Activated CD4-positive, alpha-beta T cell treated with anti-CD3 and anti-CD28 coated beads, Interleukin-2, amount 50 U/mL, for 1 hour (primary cell): ENCODE measurements around the gene NPIPA5.
"Not testable (repeated sequence)": the region's sequence is repeated elsewhere in the genome, so short reads cannot be mapped to it uniquely, and the experiment has no call there.

ENCODE experiments used
- DNase-seq: peaks from one replicate; pipeline ENCODE4 v3.0.0-alpha.2; 2020

Gene NPIPA5

DNA sequence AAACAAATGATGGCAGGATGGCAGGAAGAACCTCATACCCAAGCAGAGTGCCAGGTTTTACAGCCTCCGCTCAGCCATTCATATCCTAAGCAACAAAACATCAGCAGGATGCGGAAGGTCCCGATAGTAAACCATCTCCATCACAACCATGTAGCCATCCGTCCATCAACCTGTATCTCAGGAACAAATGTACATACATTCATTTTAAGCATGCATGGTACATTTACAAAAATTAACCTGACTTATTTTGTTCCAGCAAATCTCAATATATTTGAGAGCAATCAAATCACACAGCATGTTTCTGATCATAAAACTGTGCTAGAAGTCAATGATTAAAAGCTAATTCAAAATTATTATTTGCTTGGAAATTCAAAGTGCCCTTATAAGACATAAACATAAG is at the start of gene NPIPA5:
TSS of gene NPIPA5 (minus strand) at position 101 of the 400 bp plus-strand sequence. CDS start at position 101, 0 bp downstream.
- DNase-seq = not testable (repeated sequence)

DNA sequence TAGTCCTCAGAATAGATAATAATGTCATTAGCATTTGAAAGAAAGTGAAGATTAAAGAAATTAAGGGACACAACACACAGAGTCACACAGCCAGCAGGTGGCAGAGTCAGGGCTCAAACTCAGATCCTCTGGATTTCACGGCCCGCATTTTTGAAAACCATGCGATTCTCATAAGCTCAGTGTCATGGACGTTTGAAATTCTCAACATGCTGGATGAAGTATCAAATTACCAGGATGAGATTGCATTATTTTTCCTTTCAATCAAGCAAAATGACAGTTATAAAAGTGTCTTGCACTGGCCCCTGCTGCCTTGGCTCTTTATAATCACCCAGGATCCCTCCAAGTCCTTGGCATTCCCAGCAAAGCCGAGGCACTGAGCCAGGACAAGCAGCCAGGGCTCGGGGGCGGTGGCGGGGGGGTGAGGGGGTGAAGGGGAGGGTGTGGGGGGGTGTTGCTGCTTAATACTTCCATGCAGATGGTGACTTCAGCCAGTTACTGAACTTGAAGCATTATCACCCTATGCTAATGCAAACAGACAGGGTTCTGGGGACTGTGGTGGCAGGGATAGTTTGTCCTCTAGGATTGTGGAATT is 49.6 kb upstream of the NPIPA5 start:
- peak; percentile 56 for DNase-seq

DNA sequence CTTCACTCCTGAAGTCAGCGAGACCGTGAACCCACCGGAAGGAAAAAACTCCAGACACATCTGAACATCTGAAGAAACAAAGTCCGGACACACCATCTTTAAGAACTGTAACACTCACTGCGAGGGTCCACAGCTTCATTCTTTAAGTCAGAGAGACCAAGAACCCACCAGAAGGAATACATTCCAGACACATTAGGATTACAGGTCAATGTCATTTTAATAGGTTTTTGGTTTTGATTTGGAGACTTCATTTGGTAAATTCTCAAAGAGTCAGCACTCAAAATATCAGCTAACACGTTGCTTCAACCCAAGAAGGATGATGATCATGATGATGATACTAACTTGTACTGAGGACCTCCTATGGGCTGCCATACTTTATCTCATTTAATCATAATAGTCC is 48.7 kb upstream of the NPIPA5 start:
- DNase-seq = no peak

DNA sequence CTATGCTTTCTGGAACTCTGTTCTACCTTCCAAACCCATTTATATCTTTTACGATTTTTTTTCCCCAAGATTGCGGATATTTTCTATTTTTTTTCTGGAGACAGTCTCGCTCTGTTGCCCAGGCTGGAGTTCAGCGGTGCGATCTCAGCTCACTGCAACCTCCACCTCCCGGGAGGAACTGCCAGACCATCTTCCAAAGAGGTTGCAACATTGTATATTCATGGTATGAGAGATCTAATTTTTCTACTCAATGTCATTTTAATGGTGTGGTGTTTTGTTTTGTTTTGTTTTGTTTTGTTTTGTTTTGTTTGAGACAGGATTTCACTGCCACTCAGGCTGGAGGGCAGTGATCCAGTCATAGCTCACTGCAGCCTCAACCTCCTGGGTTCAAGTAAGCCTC is 47.8 kb upstream of the NPIPA5 start:
- no peak for DNase-seq

DNA sequence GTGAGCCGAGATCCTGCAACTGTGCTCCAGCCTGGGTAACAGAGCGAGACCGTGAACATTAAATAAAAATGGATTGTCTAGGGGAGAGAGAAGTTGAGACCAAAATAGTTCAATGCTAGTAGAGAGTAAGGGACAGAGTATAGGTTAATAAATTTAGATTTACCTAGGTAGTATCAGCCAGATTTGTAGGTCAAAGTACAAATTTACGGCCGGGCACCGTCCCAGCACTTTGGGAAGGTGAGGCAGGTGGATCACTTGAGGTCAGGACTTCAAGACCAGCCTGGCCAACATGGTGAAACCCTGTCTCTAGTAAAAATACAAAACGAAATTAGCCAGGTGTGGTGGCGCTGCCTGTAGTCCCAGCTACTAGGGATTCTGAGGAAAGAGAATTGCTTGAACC is 44.1 kb upstream of the NPIPA5 start:
- no peak for DNase-seq

DNA sequence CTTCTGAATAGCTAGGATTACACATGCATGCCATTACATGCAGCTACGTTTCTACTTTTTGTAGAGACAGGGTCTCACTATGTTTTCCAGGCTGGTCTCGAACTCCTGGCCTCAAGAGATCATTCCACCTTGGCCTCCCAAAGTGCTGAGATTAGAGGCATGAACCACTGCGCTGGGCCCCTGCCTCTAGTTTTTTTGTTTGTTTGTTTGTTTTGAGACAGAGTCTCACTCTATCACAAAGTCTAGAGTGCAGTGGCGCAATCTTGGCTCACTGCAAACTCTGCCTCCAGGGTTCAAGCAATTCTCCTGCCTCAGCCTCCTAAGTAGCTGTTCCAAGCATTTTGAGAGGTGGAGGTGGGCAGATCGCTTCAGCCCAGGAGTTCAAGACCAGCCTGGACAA is 43.6 kb upstream of the NPIPA5 start:
- not testable (repeated sequence) for DNase-seq

DNA sequence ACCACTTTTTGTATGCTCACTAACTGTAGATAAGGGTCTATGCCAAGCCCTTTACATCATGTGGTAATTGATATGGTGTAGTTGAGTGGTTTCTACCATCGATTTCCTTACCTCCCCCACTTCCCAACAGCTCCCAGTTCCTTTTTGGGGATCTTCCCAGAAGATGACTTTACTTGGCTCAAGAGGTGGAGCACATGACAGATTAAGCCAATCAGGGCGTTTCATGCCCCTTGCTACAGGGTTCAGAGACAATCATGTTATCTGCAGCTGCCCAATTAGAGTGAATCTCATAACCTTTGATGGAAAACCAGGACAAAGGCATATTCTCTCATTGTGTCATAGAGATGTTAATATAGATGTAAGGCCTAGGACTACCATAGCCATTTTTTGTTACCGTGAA is 40.1 kb upstream of the NPIPA5 start:
- DNase-seq = no peak

DNA sequence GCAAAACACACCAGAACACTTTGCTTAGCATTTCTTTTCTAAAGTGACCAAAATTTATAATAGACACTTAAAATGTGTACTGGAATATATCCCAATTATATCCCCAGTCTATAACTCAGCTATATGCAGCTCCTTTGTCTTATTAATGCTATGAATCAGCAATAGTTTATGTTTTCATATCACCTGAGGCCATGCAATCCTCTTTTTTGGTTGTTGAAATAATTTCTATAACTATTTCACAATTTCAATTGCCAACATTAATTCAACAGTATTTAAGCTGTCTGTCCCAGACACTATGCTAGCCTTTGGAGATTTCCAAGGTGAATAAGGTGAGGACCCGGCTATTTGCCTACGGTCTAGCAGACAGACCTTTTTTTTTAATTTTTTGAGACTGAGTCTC is 39.1 kb upstream of the NPIPA5 start:
- no peak for DNase-seq

DNA sequence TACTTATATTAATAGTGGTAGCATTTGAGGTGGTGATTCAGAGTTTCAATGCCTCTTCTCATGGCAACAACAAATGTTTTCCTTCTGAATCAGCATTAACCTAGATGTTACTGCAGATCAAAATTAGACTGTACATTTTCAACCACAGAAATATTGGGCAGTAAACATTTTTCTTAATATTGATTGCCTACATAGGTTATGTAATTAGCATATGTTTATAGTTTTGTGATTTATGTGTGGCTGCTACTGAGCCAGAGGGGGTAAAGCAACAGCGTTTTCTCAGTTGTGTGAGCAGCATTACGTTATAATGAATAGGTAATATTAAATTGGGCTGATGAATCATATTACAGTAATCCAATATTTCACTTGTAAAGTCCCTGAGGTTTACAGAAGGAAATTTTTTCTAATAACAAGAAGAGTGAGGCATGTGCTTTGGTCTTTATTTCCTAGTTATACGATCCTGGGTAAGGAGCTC is 37.5 kb upstream of the NPIPA5 start:
- no peak for DNase-seq

DNA sequence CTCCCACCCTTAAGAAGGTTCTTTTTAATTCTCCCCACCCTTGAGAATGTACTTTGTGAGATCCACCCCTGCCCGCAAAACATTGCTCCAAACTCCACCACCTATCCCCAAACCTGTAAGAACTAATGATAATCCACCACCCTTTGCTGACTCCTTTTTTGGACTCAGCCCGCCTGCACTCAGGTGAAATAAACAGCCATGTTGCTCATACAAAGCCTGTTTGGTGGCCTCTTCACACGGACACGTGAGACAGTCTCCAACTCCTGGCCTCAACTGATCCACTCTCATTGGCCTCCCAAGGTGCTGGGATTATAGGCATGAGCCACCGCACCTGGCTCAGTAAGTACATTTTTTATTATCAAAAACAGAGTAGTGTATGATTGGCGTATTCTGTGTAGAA is 31.4 kb upstream of the NPIPA5 start:
- DNase-seq = not testable (repeated sequence)

DNA sequence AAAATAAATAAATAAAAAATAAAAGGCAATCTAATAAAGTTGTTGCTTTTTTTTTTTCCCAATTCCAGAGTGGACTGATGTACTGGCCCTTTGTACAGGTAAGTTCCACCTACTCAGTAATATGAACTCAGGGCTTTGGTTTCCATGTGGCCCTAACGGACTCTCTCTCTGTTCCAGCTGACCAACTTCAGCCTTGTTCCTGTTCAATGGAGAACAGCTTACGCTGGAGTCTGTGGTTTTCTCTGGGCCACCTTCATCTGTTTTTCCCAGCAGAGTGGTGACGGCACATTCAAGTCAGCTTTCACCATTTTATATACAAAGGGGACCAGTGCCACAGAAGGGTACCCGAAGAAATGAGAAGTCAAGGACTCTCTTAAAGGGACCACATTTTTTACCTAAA is 29.7 kb upstream of the NPIPA5 start:
- DNase-seq = not testable (repeated sequence)

DNA sequence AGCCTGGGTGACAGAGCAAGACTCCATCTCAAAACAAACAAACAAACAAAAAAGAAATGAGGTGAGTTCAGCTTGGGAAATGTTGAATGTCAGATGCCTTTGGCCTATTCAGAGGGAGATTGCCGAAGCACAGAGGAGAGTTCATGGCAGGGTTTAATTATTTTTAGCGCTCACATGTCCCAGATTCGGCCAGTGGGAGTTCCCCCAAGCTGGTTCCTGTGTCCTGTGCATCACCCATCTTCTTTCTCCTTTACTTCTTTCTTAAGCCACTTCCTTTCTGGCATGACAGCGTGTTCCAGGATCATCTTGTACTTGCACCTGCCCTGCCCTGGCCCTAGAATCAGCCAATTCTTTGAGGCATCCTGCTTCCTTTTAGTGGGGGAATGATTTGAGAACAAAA is 26.7 kb upstream of the NPIPA5 start:
- no peak for DNase-seq

DNA sequence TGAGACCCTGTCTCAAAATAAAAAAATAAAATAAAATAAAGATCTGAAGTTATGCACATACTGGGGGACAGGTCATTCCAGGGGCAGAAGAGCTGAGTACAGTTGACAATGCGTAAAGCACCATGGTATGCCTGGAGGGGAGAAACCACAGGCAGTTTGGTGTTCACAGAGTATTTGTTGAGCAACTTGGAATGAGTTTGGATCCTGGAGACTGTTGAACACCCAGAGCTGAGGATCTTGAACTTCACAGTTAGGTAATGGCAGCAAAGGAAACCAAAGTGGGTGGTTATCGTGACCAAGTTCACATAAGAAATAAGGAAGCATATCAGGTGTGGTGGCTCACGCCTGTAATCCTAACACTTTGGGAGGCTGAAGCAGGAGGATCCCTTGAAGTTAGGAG is 26.0 kb upstream of the NPIPA5 start:
- not testable (repeated sequence) for DNase-seq

DNA sequence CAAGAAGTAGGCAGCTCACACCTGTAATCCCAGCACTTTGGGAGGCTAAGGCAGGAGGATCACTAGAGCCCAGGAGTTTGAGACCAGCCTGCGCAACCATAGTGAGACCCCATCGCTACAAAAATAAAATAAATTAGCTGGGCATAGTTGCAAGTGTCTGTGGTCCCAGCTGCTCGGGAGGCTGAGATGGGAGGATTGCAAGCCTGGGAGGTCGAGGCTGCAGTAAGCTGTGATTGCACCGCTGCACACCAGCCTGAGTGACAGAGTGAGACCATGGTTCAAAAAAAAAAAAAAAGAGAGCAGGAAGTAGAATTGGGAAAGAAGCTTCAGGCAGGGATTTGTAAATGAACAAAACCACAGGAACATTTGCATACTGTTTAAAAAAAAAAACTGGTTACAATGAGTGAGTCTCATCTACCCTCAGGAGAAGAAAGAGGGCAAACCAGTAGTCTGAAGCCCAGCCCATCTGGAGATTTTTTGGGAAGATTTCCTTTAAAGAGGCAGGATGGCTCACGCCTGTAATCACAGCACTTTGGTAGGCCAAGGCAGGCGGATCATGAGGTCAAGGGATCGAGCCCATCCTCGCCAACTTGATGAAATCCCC is 25.4 kb upstream of the NPIPA5 start:
- DNase-seq = no peak

DNA sequence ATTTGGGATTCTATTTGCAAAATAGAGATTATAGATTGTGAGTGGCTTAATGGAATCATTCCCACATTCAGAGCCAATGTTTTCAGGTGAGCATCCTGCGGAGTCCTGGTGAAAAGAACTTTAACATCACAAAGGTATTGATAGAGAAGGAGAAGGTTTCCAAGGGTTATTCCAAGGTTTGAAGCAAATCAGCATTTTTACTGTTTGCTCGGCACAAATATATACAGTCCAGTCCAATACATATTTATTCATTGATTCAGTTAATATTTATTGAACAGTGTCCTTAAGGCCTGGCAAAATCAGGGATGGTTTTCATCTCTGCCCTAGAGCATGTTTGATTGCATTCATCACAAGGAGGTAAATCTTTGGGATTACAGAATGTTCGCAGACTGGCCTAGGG is 23.9 kb upstream of the NPIPA5 start:
- no peak for DNase-seq

DNA sequence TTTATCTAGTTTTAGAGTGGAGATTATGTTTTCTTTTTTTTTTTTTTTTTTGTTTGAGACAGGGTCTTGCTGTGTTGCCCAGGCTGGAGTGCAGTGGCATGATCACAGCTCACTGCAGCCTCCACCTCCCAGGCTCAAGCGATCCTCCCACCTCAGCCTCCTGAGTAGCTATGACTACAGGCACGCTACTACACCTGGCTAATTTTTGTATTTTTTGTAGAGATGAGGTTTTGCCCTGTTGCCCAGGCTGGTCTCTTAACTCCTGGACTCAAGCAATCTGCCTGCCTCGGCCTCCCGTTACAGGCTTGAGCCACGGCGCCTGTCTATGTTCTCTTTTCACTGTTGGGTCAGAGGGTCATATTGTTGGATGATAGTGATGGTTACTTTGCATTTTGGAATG is 22.2 kb upstream of the NPIPA5 start:
- not testable (repeated sequence) for DNase-seq

DNA sequence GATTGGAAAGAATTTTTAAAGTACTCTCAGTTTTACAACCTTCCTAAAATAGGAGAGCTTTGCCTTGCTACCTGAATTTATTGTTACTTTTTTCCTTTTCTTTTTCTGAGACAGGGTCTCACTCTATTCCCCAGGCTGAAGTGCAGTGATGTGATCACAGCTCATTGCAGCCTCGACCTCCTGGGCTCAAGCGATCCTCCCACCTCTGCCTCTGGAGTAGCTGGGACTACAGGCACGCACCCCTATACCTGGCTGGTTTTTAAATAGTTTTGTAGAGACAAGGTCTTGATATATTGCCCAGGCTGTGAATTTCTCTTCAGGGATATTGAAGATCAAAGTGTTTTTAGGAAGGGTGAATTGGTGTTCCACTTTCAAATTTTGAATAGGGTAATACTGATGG is 21.2 kb upstream of the NPIPA5 start:
- no peak for DNase-seq

DNA sequence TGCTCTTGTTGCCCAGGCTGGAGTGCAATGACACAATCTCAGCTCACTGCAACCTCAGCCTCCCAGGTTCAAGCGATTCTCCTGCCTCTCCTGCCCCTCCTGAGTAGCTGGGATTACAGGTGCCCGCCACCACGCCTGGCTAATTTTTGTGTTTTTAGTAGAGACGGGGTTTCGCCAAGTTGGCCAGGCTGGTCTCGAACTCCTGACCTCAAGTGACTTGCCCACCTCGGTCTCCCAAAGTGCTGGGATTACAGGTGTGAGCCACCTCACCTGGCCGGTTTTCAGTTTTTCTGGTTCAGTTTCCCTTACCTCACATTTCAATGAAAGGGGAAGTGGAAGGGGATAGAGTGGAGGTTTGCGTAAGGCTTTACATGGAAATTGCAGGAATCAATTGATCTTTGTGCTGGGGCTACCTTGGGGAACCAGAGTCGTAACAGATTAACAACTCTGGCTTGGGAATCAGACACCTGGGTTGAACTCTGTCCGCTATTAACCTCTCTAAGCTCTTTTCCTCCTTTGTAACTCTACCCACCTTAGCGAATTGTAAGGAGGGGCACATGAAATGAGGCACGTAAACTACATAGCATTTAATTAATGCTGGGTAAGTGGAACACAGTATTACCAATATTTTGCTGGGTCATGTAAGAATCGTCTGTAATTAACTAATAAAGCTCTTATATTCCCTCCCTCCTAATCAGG is 20.7 kb upstream of the NPIPA5 start:
- DNase-seq = no peak

DNA sequence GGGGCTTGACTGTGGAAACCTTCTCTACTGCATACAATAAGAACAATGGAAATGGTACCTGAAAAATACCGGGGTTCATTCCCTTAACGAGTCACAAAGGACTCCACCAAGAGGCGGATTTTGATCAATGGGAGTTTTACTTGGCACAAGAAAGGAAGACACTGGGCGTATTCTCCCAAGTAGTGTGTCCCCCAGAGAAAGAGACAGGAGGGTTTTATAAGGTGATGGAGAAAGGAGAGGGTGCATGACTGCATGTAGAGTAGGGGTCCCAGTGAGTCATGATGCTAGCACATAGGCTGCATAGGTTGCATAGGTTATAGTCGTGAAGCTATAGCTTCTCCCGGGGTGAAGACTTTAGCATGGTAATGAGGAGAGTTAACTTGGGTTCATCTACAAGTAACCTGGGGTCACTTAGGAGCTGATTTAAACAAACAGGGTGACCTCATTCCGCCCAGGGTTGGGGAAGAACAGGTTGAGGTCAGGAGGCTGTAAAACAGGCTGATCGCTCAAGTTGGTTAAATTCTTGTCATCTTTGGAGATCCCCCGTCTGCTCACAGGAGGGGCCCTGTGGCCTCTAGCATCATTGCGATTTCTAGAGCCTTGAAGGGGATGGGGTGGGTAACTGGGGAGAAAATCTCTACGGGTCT is 19.0 kb upstream of the NPIPA5 start:
- DNase-seq = no peak

DNA sequence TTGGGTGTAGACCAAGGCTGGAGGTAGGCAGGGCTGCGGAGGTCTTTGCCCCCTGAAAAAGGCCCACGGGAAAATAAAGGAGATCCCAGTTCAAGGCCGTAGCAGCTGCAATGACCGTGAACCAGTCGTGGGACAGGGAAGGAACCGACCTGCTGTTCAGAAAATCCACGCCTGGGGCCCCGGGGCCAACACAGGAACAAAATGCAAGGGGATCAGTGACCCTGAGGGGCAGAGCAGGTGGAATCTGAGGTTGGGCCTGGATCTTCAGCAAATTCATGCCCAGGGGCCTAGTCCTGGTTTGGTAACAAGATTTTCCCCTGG is 18.4 kb upstream of the NPIPA5 start:
- DNase-seq = not testable (repeated sequence)

DNA sequence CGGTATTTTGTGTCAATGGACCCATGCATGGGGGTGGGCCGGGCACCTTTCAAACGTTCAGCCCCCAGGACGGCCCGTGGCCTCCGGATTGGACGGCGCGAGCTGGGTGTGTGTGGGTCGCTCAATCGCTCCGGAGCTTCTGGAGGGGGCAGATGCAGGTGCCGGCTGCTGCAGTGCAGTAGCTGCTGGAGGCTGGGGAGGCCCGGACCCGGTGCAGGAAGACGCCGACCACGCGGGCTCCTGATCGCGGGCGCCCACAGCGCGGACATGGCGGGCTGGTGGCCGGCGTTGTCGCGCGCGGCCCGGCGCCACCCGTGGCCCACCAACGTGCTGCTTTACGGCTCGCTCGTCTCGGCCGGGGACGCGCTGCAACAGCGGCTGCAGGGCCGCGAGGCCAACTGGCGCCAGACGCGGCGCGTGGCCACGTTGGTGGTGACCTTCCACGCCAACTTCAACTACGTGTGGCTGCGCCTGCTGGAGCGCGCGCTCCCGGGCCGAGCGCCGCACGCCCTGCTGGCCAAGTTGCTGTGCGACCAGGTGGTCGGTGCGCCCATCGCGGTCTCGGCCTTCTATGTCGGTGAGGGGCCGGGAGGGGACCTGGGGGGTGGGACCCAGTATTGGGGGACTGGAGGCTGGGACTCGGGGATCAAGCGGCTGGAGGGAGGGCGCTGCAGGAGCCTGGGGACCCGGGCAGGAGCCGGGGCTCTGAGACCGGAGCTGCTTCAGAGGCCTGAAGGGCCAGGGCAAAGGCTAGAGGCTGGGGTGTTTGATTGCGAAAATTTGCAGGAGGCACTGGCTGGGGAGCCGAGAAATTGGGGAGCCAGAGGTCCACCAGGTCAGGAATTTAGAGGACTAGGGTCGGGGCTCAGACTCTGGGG is 17.8 kb upstream of the NPIPA5 start, which contains the start of gene MPV17L:
TSS of gene MPV17L (plus strand) at position 124 of the 878 bp plus-strand sequence. CDS start at position 268, 144 bp downstream.
- DNase-seq = not testable (repeated sequence)

DNA sequence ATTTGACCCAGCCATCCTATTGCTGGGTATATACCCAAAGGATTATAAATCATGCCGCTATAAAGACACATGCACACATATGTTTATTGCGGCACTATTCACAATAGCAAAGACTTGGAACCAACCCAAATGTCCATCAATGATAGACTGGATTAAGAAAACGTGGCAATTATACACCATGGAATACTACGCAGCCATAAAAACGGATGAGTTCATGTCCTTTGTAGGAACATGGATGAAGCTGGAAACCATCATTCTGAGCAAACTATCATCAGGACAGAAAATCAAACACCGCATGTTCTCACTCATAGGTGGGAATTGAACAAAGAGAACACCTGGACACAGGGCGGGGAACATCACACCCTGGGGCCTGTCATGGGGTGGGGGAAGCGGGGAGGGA is 14.9 kb upstream of the NPIPA5 start:
- not testable (repeated sequence) for DNase-seq

DNA sequence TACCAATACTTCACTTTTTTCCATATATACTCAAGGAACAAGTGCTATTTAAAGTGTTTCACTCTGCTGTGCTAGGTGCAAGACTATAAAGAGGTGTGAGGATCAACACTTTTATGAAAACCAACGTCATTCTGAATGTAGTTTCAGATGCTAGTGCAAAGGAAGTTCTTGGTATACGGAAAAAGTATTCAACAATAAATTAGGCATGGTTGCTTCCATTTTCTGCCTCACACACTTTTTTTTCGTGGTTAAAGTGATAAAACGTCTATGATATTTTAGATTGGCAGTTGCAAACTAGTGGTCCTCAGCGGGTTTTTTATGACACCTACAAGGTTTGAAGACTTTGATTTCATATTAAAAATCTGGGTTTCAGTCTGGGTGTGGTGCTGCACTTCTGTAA is 11.8 kb upstream of the NPIPA5 start:
- DNase-seq = not testable (repeated sequence)
